ENCODE data around the gene CAPN1.

GRCh38 chr11:65134952-65135632 is 46.6 kb upstream of the CAPN1 start:
- TF ChIP-seq POLR2AphosphoS5 (IDR thresholded peaks at IDR 0.05; ENCODE audit: low read depth) = peak; percentile 46; the same call in 1 of the 2 replicates
- TF ChIP-seq CTCF (IDR thresholded peaks at IDR 0.05; ENCODE audit: insufficient read depth, low read length) = no peak
- TF ChIP-seq GABPA (IDR thresholded peaks at IDR 0.05; ENCODE audit: low read depth) = no peak
- no peak for TF ChIP-seq SPI1 (IDR thresholded peaks at IDR 0.05; ENCODE audit: borderline replicate concordance, low read depth)
- TF ChIP-seq REST (IDR thresholded peaks at IDR 0.05; ENCODE audit: insufficient replicate concordance, low read depth) = no peak
